Subcutaneous adipose tissue (tissue), 4 donors: ENCODE results near the gene CPN1. TPM values are rescaled to one million over a fixed set of nuclear protein-coding genes. Genes with fewer than 3 reads are reported as not detected.

Experiments
- total RNA-seq, 4 donors: library from RNA; depleted of rRNA; stranded (reverse); fragments of >200 nt; gene quantifications; one replicate each; pipeline ENCODE4 v1.1.0, GENCODE V29; 2016
- TF ChIP-seq, protein P1 (sequence below): fragments of 450-650 bp; IDR thresholded peaks from one replicate; pipeline ENCODE4 v1.5.1; 2016; ENCODE audit warnings: low read depth, mild to moderate bottlenecking, control low read depth, antibody characterized with exemption, moderate library complexity

Gene CPN1
- total RNA-seq, 4 donors from 2014 or later: not detected

GRCh38 chr10:100020886-100021253 is 60.8 kb downstream of the CPN1 start:
- TF ChIP-seq, protein P1, sequence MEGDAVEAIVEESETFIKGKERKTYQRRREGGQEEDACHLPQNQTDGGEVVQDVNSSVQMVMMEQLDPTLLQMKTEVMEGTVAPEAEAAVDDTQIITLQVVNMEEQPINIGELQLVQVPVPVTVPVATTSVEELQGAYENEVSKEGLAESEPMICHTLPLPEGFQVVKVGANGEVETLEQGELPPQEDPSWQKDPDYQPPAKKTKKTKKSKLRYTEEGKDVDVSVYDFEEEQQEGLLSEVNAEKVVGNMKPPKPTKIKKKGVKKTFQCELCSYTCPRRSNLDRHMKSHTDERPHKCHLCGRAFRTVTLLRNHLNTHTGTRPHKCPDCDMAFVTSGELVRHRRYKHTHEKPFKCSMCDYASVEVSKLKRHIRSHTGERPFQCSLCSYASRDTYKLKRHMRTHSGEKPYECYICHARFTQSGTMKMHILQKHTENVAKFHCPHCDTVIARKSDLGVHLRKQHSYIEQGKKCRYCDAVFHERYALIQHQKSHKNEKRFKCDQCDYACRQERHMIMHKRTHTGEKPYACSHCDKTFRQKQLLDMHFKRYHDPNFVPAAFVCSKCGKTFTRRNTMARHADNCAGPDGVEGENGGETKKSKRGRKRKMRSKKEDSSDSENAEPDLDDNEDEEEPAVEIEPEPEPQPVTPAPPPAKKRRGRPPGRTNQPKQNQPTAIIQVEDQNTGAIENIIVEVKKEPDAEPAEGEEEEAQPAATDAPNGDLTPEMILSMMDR: no peak

GRCh38 chr10:100020142-100020885 is 61.4 kb downstream of the CPN1 start:
- TF ChIP-seq, protein P1: no peak

GRCh38 chr10:100019787-100020141 is 61.9 kb downstream of the CPN1 start:
- TF ChIP-seq, protein P1: no peak

GRCh38 chr10:100014071-100014762 is 67.5 kb downstream of the CPN1 start:
- TF ChIP-seq, protein P1: no peak

DNA sequence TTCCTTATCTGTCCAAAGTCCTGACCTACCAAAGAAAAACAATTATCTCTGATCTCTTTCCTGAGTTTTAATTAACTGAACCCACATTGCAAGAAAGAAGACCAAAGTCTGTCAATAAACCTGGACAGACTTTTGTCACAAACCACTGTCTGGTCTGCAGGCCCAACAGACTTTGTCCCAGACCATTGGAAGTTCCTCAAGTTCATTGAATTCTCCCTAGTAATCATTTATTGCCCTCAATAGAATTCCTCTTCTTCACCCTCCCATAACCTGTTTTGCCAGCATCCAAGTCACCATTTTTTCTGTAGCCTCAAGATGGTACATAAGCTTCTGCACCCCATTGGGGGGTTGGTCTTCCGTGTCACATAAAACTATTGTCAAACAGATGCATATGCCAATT is 68.0 kb downstream of the CPN1 start:
- TF ChIP-seq, protein P1: no peak

DNA sequence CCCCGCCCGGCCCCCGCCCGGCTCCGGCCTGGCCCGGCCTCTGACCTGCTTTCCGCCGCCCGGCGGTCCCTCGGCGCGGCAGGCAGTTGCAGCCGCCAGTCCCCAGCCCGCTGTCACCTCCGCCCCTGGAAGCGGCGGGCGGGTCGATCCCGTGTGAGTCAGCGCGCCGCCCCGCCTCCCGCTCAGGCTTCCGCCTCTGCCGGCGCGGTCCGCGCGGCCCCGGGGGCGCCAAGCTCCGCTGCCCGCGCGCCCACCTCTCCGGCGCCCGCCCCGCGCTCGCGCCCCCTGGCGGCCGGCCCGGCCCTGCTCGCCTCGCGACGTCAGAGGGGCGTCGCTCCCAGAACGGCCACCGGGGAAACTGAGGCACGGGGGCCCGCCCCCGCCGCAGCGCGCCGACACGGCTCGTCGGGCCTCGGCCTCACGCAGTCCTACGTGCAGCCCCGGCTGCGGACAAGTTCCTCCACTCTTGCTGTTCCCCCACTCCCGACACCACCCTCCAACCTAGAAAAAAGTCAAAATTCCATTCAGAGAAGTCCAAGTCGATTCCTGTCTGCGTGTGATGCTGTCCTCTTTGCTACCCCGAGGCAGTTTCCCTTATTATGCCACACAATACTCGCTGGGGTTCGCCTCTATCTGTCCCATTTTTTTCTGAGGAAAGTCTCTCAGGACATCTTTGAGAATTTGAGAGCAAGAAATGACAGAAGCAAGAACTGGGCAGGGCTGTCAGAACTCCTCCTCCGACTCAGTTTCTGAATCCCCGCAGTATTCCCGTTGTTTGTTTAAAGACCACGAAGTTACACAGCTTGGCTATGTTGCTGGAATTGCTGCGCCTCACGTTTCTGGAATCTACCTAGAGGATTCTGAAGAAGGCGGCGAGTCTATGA is 71.6 kb downstream of the CPN1 start, which contains the start of gene DNMBP:
DNMBP (minus strand) TSS at position 155 of the 884 bp plus-strand sequence. CDS start 37,823 bp downstream, outside the sequence.
- TF ChIP-seq, protein P1: no peak

- TF ChIP-seq, protein P1: no peak
These were observed 72.3 kb downstream of the CPN1 start for GRCh38 chr10:100009283-100009792.
